ENCODE data around the gene SGSM2. TPM values are rescaled to one million over a fixed set of nuclear protein-coding genes. Genes with fewer than 3 reads are reported as not detected.
A peak's percentile ranks its signal among the peaks of the same experiment; 100 is the strongest.

SGSM2 gene
- total RNA-seq, 1 experiment from 2014 or later: 34.5 TPM

GRCh38 chr17:2398182-2398581, 60.9 kb downstream of the SGSM2 start:
- DNase-seq (ENCODE audit: low read depth): no peak

DNA sequence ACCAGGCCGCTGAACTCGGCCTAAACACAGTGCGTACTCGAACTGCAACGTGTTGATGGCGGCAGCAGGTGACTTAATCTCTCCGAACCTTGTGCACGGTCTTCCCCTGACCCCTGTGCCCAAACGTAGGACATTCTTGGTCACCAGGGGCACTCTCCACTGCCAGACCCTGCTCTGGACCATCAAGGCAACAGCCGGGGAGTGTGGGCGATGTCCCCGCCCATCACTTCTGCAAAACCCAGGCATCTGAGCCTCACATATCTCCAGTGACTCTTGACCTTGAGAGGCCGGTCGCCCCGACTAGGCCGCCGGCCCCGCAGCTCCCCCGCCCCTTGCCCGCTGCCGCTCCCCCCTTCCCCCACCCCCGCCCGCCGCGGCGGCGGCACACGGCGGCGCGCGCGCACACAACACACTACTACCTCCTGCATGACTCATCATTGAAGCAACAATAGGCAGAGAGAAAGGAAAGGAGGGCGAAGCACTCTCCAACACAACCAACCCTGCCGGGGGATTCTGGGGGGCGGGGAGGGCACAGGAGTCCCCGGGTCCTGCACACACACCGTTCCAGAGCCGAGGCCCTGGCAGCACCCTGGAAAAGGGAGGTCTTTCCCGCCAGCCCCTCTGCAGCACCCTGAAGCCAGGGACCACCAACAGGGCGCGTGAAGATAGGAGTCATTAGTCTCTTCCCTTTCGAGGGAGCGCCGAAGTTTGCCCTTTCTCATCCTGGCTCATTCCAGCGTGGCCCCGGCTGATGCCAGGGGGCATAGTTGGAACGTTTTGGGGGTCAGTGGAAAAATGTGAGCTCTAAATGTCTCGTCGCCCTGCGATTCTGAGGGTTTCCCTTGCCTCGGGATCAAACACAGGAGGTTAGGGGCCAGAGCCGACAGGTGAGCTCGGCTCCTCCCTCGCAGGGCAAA, 61.6 kb downstream of the SGSM2 start:
- peak; percentile 84 for DNase-seq (ENCODE audit: low read depth)

- DNase-seq (ENCODE audit: low read depth): peak; percentile 98
These were observed 62.5 kb downstream of the SGSM2 start for GRCh38 chr17:2399572-2400473.

- peak; percentile 75 for DNase-seq (ENCODE audit: low read depth)
These were observed 63.2 kb downstream of the SGSM2 start for GRCh38 chr17:2400474-2400866.

DNA sequence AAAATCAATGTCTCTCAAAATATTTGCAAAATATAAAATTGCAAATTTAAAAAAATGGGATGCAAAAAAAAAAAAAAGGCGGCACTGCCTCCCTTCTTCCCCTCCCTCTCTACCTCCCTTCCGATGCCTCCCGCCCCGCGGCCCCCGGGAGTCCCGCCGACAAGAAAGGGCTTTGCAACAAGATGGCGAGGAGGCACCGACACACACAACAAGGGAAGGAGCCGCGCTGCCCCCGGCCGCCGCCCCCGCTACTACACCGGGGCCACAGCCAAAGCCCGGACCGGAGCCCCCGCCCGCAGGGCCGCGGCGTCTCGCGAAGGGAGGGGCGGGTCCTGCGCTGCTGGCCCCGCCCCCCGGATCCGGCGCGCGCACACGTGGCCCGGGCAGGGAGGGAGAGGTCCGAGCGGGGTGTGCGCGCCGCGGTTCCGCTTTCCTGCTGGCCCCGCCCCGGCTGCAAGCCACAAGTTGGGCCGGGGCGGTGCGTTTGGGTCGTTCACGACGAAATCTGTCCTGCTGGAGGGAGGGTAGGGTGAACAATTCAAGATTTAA, 63.6 kb downstream of the SGSM2 start, which contains the start of gene MNT:
MNT (minus strand) TSS at position 184 of the 549 bp plus-strand sequence. CDS start 348 bp downstream, outside the sequence.
- peak; percentile 97 for DNase-seq (ENCODE audit: low read depth)

- peak; percentile 100 for DNase-seq (ENCODE audit: low read depth)
These were observed 64.3 kb downstream of the SGSM2 start for GRCh38 chr17:2401426-2402221.

- DNase-seq (ENCODE audit: low read depth): peak; percentile 9
These were observed 65.2 kb downstream of the SGSM2 start for GRCh38 chr17:2402544-2402943.

DNA sequence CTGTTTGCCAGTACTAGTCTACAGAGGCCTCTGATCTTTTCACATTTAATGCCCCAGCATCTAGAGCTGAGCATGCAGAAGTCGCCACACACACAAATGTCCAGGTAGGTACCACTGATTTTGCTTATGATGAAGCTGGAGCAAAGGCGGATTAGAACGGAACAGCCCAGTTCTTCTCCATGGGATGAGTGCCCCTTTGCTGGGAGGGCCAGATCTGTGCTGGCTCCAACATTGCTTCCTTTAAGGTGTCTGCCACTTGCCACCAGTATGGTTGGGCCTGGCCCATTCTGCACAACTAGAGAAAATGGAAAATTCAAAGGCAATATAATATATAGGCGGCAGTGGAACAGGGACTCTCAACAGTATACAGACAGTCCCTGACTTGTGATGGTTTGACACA, 65.7 kb downstream of the SGSM2 start:
- DNase-seq (ENCODE audit: low read depth): no peak

DNA sequence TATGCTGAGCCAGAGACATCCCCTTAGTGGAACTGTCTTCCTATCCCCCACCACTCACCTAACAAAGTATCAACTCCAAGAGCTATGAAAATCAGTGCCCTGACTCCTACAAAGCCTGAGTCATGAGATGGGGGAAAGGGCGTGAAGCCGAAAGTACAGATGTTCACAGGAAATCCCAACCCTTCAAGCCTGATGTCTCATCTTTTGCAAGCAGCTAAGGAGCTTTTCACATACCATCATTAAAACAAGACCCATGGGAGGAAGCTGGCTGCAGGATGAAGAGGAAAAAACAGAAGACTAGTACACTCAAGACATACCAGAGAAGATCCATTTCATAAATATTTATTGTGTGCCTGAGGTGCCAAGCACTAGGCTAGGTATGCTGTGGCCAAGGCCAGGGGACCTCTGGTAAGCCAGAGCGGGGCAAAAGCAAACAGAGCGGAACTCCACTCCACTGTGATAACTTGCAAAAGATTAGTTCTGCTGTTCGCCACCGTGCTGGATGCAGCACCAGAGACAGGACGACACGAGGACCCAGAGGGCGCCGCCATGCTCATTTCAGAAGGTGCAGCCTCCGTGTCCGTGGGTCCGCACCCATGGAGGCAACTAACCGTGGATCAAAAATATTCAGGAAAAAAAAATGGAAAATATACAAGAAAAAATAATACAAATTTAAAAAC, 68.1 kb downstream of the SGSM2 start:
- peak; percentile 94 for DNase-seq (ENCODE audit: low read depth)

DNA sequence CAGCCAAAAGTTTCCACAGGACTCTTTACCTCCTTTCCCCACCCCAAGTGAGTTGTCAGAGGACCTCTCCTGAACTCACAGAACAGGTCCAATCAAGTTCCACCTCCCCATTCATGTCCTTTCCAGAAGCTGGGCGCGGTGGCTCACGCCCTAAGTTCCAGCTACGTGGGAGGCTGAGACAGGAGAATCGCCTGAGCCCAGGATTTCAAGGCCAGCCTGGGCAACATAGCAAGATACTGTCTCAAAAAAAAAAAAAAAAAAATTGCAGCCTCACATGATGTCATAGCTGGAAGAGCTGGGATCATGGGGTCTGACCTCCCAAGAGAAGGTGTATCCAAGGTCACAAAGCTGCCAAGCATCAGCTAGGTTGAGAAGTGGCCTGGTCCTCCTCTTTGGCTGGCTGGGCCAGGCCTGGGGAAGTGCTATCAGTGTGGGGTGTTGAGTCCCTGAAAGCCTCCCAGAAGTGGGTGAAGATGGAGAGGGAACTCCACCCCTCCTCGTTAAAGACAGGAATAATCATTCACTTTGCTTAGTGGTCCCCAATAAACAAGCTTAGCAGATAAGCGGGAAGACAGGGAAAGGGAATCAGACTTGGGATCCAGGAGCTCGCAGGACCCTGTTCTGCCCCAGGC, 69.1 kb downstream of the SGSM2 start:
- peak; percentile 28 for DNase-seq (ENCODE audit: low read depth)

GRCh38 chr17:2406903-2407790, 69.8 kb downstream of the SGSM2 start:
- DNase-seq (ENCODE audit: low read depth): peak; percentile 93

GRCh38 chr17:2410951-2411350, 73.7 kb downstream of the SGSM2 start:
- DNase-seq (ENCODE audit: low read depth): no peak

GRCh38 chr17:2412561-2413021, 75.3 kb downstream of the SGSM2 start:
- peak; percentile 15 for DNase-seq (ENCODE audit: low read depth)

- no peak for DNase-seq (ENCODE audit: low read depth)
These were observed 77.3 kb downstream of the SGSM2 start for GRCh38 chr17:2414446-2415064.

DNA sequence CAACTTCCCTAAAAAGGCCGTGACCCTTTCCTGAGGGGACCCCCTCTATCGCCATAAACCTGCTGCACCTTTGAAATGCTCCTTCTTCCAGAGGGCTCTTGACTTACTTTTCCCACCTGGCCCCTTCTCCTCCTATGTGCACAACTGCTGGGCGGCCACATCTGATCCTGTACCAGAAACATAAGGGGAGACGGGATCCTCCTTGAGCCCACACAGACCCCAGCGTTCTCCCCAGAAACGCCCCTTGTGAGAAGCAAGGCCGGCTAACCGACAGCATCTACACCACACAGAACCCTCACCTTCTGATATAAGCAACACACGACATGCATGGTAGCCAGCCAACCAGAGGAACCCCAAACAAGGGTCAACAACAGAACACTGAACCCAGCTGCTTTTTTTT, 77.8 kb downstream of the SGSM2 start:
- no peak for DNase-seq (ENCODE audit: low read depth)

DNA sequence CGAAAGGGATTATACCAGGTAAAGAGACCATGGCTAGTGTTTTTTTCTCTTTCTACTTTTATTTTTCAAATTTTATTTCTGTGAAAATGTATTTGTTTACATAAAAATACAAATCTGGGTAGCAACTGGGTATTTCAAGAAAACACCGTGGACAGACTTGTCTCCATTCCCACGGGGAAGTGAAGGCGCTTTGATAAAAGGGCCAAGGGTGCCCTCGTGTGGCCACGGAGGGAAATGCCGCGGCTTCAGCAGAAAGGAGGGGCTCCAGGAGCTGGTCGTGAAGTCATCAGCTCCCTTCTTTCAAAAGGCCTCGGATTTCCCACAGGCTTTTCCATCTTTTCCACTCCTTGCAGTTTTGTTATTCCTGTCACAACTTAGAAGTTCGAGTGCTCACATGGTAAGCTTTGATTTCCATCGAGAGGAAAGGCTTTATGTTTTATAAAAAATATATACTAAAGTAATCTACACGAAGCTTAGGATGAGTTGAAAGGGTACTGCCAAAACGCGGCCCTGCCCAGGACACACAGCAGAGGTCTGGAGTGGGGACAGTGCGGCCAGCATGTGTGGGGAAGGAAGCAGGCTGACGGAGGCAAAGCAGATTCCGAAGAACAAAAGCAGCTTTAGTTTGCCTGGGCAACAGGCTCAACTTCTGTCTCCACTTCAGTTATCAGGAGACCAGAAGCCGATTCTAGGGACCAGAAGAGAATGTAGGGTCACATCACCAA, 78.9 kb downstream of the SGSM2 start:
- DNase-seq (ENCODE audit: low read depth): peak; percentile 87

- DNase-seq (ENCODE audit: low read depth): no peak
These were observed 81.3 kb downstream of the SGSM2 start for GRCh38 chr17:2418572-2418971.

DNA sequence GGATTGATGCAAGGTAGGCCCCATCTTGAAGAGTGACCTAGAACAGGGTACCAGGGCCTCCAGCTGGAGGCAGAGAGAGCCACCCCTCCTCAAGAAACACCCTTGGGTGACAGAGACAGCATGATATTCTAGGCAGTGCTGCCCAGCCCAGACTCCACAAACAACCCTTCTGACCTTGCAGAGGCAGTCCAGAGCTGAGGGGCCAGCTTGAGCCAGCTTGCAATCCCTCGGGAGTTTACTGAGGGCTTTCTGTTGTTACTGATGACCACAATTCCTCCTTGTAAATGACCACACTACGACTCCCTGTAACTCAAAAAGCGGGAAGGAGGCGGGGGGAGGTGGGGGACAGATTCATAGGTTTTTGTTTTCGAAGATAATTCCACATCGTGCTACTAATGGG, 82.2 kb downstream of the SGSM2 start:
- no peak for DNase-seq (ENCODE audit: low read depth)

All from Daoy (cell line).